ENCODE results near the gene ANKRD11.

DNA sequence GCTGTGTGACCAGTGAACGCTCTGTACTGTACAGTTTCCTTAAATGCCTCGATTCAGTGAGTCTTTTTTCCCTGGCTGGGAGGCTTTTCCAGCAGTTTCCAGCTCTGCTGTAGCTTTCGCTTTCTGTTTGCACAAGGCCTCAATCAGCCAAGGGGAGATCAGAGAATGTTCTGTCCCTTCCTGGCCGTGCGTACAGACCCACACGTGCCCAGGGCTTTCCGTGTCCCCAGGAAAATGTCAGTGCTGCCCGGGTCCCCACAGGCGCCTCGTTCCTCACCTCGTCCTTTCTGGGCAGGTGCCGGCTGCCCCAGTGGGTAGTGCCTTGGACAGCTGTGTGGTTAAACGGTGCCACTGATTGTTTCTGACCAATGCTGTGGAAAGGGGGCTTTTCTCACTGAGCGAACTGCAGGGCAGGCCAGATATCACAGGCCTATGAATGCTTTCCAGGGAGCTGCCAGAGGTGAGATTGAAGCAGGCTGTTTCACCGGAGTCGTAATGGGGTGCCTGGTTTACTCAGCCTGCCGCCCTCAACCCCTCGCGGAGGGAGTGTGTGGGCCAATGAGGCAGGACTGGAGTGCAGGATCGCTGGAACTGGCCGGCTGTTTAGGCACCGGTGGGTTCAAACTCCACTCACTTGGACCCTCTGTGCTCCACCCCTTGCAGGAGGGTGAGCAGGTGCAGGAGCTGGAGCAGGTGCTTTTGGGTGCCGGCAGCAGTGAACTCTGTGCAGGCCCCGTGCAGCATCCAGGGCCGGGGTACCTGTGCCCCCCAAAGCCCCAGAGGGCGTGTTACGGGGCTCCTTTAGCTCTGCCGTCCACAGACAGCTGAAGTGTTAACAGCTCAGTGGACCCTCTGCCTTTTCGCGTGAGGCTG is 228.4 kb downstream of the ANKRD11 start:
- TF ChIP-seq CTCF (IDR thresholded peaks at IDR 0.05), result no peak
- no peak for TF ChIP-seq EP300 (IDR thresholded peaks at IDR 0.05)
- no peak for TF ChIP-seq POLR2A (IDR thresholded peaks at IDR 0.05)
